H9 (cell line): ENCODE results near the gene ITSN2. TPM values are rescaled to one million over a fixed set of nuclear protein-coding genes. Genes with fewer than 3 reads are reported as not detected.

Experiments
- DNase-seq: peaks from one replicate; pipeline ENCODE4 v3.0.0-alpha.2; 2017
- H2AFZ ChIP-seq: one replicate; pipeline ENCODE4 v1.6.1; 2013; ENCODE audit warnings: mild to moderate bottlenecking, low read length, control low read depth, moderate library complexity
- H2AK5ac ChIP-seq: 2 replicates; pipeline ENCODE4 v1.6.1; 2013; ENCODE audit warnings: low read length, control low read depth, mixed read lengths; ENCODE audit not compliant: insufficient read length
- H2BK120ac ChIP-seq: one replicate; pipeline ENCODE4 v1.6.1; 2013; ENCODE audit warnings: low read depth, mild to moderate bottlenecking, low read length, control low read depth, inconsistent platforms; ENCODE audit not compliant: poor library complexity, severe bottlenecking
- H2BK12ac ChIP-seq: 2 replicates; pipeline ENCODE4 v1.6.1; 2013; ENCODE audit warnings: low read length, control low read depth, mixed read lengths, low read depth; ENCODE audit not compliant: insufficient read length
- H2BK15ac ChIP-seq: 2 replicates; pipeline ENCODE4 v1.6.1; 2013; ENCODE audit warnings: low read depth, low read length, control low read depth
- H2BK20ac ChIP-seq: one replicate; pipeline ENCODE4 v1.6.1; 2013; ENCODE audit warnings: low read depth, mild to moderate bottlenecking, low read length, control low read depth, inconsistent platforms; ENCODE audit not compliant: poor library complexity, severe bottlenecking
- H2BK5ac ChIP-seq: 2 replicates; pipeline ENCODE4 v1.6.1; 2013; ENCODE audit warnings: low read length, control low read depth, mixed read lengths; ENCODE audit not compliant: insufficient read length
- H3K14ac ChIP-seq: 2 replicates; pipeline ENCODE4 v1.6.1; 2013; ENCODE audit warnings: low read length, control low read depth; ENCODE audit not compliant: insufficient read depth
- H3K18ac ChIP-seq: 2 replicates; pipeline ENCODE4 v1.6.1; 2013; ENCODE audit warnings: low read depth, mild to moderate bottlenecking, mixed read lengths, low read length, control low read depth; ENCODE audit not compliant: insufficient read length
- H3K23ac ChIP-seq: 2 replicates; pipeline ENCODE4 v1.6.1; 2013; ENCODE audit warnings: low read length, control low read depth, mixed read lengths, low read depth; ENCODE audit not compliant: insufficient read length
- H3K23me2 ChIP-seq: 2 replicates; pipeline ENCODE4 v1.6.1; 2013; ENCODE audit warnings: low read depth, mild to moderate bottlenecking, mixed read lengths, low read length, control low read depth; ENCODE audit not compliant: insufficient read length, poor library complexity, severe bottlenecking
- H3K27ac ChIP-seq: 2 replicates; pipeline ENCODE4 v1.5.1; 2013; ENCODE audit warnings: low read length, control low read depth, mixed read lengths, low read depth; ENCODE audit not compliant: insufficient read length
- H3K27me3 ChIP-seq: 2 replicates; pipeline ENCODE4 v1.6.1; 2013; ENCODE audit warnings: low read length, control low read depth, inconsistent platforms; ENCODE audit not compliant: insufficient read depth
- H3K4ac ChIP-seq: 2 replicates; pipeline ENCODE4 v1.6.1; 2013; ENCODE audit warnings: low read depth, mild to moderate bottlenecking, control low read depth, inconsistent platforms, low read length, moderate library complexity
- H3K4me1 ChIP-seq: 2 replicates; pipeline ENCODE4 v1.6.1; 2013; ENCODE audit warnings: low read length, control low read depth, inconsistent platforms; ENCODE audit not compliant: insufficient read depth
- H3K4me2 ChIP-seq: 2 replicates; pipeline ENCODE4 v1.6.1; 2013; ENCODE audit warnings: low read length, control low read depth, mixed read lengths; ENCODE audit not compliant: insufficient read length, insufficient read depth
- H3K56ac ChIP-seq: 2 replicates; pipeline ENCODE4 v1.6.1; 2013; ENCODE audit warnings: low read depth, mild to moderate bottlenecking, mixed read lengths, low read length, control low read depth; ENCODE audit not compliant: insufficient read length
- H3K79me1 ChIP-seq: 2 replicates; pipeline ENCODE4 v1.6.1; 2013; ENCODE audit warnings: low read depth, mild to moderate bottlenecking, moderate library complexity, low read length, control low read depth, inconsistent platforms; ENCODE audit not compliant: insufficient read depth, poor library complexity, severe bottlenecking
- H3K79me2 ChIP-seq: 2 replicates; pipeline ENCODE4 v1.6.1; 2013; ENCODE audit warnings: low read length, control low read depth, inconsistent platforms; ENCODE audit not compliant: insufficient read depth
- H3K9ac ChIP-seq: 2 replicates; pipeline ENCODE4 v1.6.1; 2013; ENCODE audit warnings: low read length, control low read depth, mixed read lengths; ENCODE audit not compliant: insufficient read length; ENCODE audit errors: extremely low read depth
- H3K9me3 ChIP-seq: one replicate; pipeline ENCODE4 v1.6.1; 2013; ENCODE audit warnings: low read depth, low read length, inconsistent platforms; ENCODE audit not compliant: control insufficient read depth
- H3T11ph ChIP-seq: one replicate; pipeline ENCODE4 v1.6.1; 2013; ENCODE audit warnings: mild to moderate bottlenecking, low read length, control low read depth, inconsistent platforms
- H4K20me1 ChIP-seq: one replicate; pipeline ENCODE4 v1.6.1; 2013; ENCODE audit not compliant: control insufficient read depth, insufficient read length, insufficient read depth
- H4K5ac ChIP-seq: 2 replicates; pipeline ENCODE4 v1.6.1; 2013; ENCODE audit warnings: low read depth, mild to moderate bottlenecking, mixed read lengths, low read length, control low read depth; ENCODE audit not compliant: insufficient read length
- H4K8ac ChIP-seq: replicated peaks from 2 replicates; pipeline ENCODE4 v1.6.1; 2013; ENCODE audit warnings: low read length, control low read depth, mixed read lengths, low read depth; ENCODE audit not compliant: insufficient read length
- H4K91ac ChIP-seq: 2 replicates; pipeline ENCODE4 v1.6.1; 2013; ENCODE audit warnings: low read depth, mild to moderate bottlenecking, moderate library complexity, mixed read lengths, low read length, control low read depth; ENCODE audit not compliant: insufficient read length
- H3K27ac Mint-ChIP-seq, 3 experiments: 2 replicates in 2 of 3; 3 replicates in 1 of 3; pipeline ENCODE4 v1.8.0; 2020 to 2021; ENCODE audit warnings: mixed read lengths in 3 of 3, mild to moderate bottlenecking in 1 of 3, moderate library complexity in 1 of 3
- H3K27me3 Mint-ChIP-seq: 2 replicates; pipeline ENCODE4 v1.8.0; 2021; ENCODE audit warnings: low read depth, mild to moderate bottlenecking, moderate library complexity, mixed read lengths
- H3K36me3 Mint-ChIP-seq, 3 experiments: 2 replicates in 2 of 3; 3 replicates in 1 of 3; pipeline ENCODE4 v1.8.0; 2020 to 2021; ENCODE audit warnings: low read depth in 3 of 3, mixed read lengths in 3 of 3; ENCODE audit not compliant: insufficient read depth in 1 of 3
- H3K4me1 Mint-ChIP-seq, 2 experiments: 2 replicates each; pipeline ENCODE4 v1.8.0; 2020; ENCODE audit warnings: mixed read lengths in 2 of 2
- H3K4me3 Mint-ChIP-seq, 2 experiments: 2 replicates in 1 of 2; 3 replicates in 1 of 2; pipeline ENCODE4 v1.8.0; 2020 to 2021; ENCODE audit warnings: mild to moderate bottlenecking in 2 of 2, mixed read lengths in 2 of 2, moderate library complexity in 1 of 2
- H3K9me3 Mint-ChIP-seq, 2 experiments: 2 replicates in 1 of 2; 3 replicates in 1 of 2; pipeline ENCODE4 v1.8.0; 2020; ENCODE audit warnings: mild to moderate bottlenecking in 2 of 2, mixed read lengths in 2 of 2, moderate library complexity in 1 of 2
- WGBS: extraction: QIAGEN DNeasy Blood & Tissue Kit; methylation state at CpG from one replicate; pipeline ENCODE4 v1.1.7; 2013; ENCODE audit warnings: missing lambda C conversion rate, low lambda C conversion rate, mixed read lengths; ENCODE audit not compliant: insufficient read length; ENCODE audit errors: extremely low coverage; 5-methylcytosine and 5-hydroxymethylcytosine counted together
- total RNA-seq: library from RNA; stranded (reverse); gene quantifications from 2 replicates; pipeline ENCODE4 v1.2.1, GENCODE V29; 2021
- TF ChIP-seq, protein P1 (sequence below): fragments of 200-600 bp; sonication (generic); conservative IDR thresholded peaks from 3 replicates; pipeline ENCODE4 v1.8.0; 2021; ENCODE audit warnings: antibody characterized with exemption, mild to moderate bottlenecking

Gene ITSN2
- total RNA-seq, 1 experiment from 2014 or later = 17.0 TPM

DNA sequence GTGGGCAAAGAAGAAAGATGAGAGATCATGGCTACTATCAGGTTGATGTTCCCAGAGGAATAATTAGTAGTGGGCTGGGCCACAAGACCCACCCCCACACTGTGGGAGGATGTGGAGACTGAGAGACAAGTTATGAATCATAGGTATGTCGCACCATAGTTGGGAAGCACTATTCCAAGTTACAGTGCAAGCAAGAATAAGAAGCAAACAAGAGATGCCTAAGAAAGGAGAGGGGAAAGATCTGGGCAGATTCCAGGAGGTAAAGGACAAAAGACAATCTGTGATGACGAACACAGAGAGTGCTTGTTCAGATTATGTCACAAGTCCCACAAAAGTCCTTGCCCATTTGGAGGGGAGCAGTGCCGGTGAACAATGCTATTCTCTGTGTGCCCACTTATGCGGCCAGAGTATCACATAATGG lies 128.9 kb downstream of the ITSN2 start:
- Histone ChIP-seq H2BK120ac (no peak overlapping the region), H3K4ac (no peak overlapping the region), H3K27ac (no peak overlapping the region), H3K14ac (no peak overlapping the region), H2BK20ac (no peak overlapping the region), H3K4me1 (no peaks in the 10 kb centered on the region), H2AK5ac (no peak overlapping the region), H3K4me2 (no peak overlapping the region), H3K27me3 (no peaks in the 10 kb centered on the region), H2BK15ac (no peak overlapping the region), H3T11ph (no peak overlapping the region), H4K8ac (no peak overlapping the region), H3K18ac (no peak overlapping the region), H3K23me2 (no peaks in the 10 kb centered on the region), H3K56ac (no peak overlapping the region), H4K20me1 (no peaks in the 10 kb centered on the region), H4K91ac (no peak overlapping the region), H3K79me1 (no peaks in the 10 kb centered on the region), H3K9ac (no peak overlapping the region), H3K23ac (no peak overlapping the region), H2BK12ac (no peak overlapping the region), H3K79me2 (no peaks in the 10 kb centered on the region), H2BK5ac (no peak overlapping the region), H4K5ac (no peak overlapping the region), H3K9me3 (no peaks in the 10 kb centered on the region), H2AFZ (no peak overlapping the region)
- H3K27me3 Mint-ChIP-seq = no peaks in the 10 kb centered on the region
- TF ChIP-seq, protein P1, sequence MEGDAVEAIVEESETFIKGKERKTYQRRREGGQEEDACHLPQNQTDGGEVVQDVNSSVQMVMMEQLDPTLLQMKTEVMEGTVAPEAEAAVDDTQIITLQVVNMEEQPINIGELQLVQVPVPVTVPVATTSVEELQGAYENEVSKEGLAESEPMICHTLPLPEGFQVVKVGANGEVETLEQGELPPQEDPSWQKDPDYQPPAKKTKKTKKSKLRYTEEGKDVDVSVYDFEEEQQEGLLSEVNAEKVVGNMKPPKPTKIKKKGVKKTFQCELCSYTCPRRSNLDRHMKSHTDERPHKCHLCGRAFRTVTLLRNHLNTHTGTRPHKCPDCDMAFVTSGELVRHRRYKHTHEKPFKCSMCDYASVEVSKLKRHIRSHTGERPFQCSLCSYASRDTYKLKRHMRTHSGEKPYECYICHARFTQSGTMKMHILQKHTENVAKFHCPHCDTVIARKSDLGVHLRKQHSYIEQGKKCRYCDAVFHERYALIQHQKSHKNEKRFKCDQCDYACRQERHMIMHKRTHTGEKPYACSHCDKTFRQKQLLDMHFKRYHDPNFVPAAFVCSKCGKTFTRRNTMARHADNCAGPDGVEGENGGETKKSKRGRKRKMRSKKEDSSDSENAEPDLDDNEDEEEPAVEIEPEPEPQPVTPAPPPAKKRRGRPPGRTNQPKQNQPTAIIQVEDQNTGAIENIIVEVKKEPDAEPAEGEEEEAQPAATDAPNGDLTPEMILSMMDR = no peak
- WGBS = no CpG with 5 or more reads among the region's 4 CpGs
- H3K36me3 Mint-ChIP-seq = no peaks in the 10 kb centered on the region
- H3K9me3 Mint-ChIP-seq = no peaks in the 10 kb centered on the region
- no peak overlapping the region for H3K27ac Mint-ChIP-seq
- no peaks in the 10 kb centered on the region for H3K4me1 Mint-ChIP-seq
- H3K4me3 Mint-ChIP-seq = no peak overlapping the region
- DNase-seq = no peak
